ENCODE measurements around the gene USP22. TPM values are rescaled to one million over a fixed set of nuclear protein-coding genes. Genes with fewer than 3 reads are reported as not detected.

Gene USP22
- total RNA-seq, 2 donors from 2014 or later = 379 to 396 TPM

DNA sequence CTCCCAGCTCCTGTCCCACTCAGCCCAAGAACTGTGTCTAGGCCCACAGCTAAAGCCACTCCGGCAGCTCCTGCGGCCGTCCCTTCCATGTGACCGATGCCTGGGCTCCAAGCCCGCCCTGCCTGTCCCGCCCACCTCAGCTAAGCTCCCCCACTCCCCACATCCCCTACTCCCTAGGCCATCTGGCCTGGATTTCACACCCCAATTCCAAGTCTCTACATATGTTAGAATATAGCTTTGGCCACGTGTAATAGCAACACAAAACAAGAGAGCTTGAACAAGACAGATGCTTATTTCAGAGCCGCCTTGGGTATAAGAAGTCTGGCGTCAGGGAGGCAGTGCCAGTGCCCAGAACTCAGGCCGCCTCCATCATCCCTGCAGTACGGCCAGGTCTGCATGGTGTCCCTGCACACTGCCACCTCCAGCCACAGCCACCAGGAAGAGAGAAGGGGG lies 30.0 kb upstream of the USP22 start:
- H3K27ac Mint-ChIP-seq = no peak overlapping the region
- TF ChIP-seq, protein P1, sequence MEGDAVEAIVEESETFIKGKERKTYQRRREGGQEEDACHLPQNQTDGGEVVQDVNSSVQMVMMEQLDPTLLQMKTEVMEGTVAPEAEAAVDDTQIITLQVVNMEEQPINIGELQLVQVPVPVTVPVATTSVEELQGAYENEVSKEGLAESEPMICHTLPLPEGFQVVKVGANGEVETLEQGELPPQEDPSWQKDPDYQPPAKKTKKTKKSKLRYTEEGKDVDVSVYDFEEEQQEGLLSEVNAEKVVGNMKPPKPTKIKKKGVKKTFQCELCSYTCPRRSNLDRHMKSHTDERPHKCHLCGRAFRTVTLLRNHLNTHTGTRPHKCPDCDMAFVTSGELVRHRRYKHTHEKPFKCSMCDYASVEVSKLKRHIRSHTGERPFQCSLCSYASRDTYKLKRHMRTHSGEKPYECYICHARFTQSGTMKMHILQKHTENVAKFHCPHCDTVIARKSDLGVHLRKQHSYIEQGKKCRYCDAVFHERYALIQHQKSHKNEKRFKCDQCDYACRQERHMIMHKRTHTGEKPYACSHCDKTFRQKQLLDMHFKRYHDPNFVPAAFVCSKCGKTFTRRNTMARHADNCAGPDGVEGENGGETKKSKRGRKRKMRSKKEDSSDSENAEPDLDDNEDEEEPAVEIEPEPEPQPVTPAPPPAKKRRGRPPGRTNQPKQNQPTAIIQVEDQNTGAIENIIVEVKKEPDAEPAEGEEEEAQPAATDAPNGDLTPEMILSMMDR (conservative IDR thresholded peaks at IDR 0.05) = no peak
- H3K4me3 ChIP-seq (ENCODE audit: low read length) = no peak overlapping the region
- no peaks in the 10 kb centered on the region for H3K4me1 ChIP-seq (ENCODE audit: control insufficient read depth, insufficient read depth, low read length)
- H3K36me3 ChIP-seq (ENCODE audit: control insufficient read depth, insufficient read depth, low read length) = no peaks in the 10 kb centered on the region
- peaks cover under 1% of the 10 kb centered on the region for H3K4me1 Mint-ChIP-seq
- peaks cover 2% of the 10 kb centered on the region for H3K9me3 Mint-ChIP-seq
- H3K36me3 Mint-ChIP-seq (ENCODE audit: low read depth) = no peaks in the 10 kb centered on the region
- 81 to 92% methylated on average over 2 to 11 of the region's 11 CpGs for WGBS, 2 experiments (ENCODE audit: insufficient coverage in 1 of 2, insufficient read length in 1 of 2)
- no peak overlapping the region for H3K9ac ChIP-seq (ENCODE audit: extremely low read depth, low read length, poor library complexity, severe bottlenecking)
- H3K27me3 ChIP-seq (ENCODE audit: control insufficient read depth, insufficient read depth, low read length, poor library complexity, severe bottlenecking) = no peaks in the 10 kb centered on the region
- no peaks in the 10 kb centered on the region for H3K9me3 ChIP-seq (ENCODE audit: control insufficient read depth, low read length)
- H3K27ac ChIP-seq (ENCODE audit: low read depth, low read length) = no peak overlapping the region
- no peak for DNase-seq
- no peaks in the 10 kb centered on the region for H3K27me3 Mint-ChIP-seq (ENCODE audit: insufficient read depth)
- H3K4me3 Mint-ChIP-seq = no peak overlapping the region

DNA sequence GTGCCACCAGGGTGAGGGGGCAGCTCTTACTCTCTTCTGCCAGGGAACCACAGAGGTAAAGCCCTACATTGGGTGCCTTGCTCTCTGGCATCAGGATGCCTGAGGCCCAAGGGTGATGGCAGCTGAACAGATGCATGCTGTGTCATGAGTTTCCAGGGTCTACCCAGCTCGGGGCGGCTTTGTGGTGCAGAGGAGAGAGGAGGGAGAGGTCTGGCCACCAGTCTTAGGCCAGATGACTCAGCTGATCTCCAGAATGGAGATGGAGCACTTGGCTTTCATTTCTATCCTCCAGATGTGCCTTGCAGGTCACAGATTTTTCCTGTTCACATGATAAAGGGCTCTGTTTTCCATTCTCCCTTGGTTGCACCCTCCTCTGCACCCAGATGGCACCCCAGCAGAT lies 23.6 kb upstream of the USP22 start:
- H3K4me3 ChIP-seq (ENCODE audit: low read length) = no peak overlapping the region
- WGBS, 2 experiments (ENCODE audit: insufficient coverage in 1 of 2, insufficient read length in 1 of 2) = 92 to 100% methylated on average over 2 of the region's 2 CpGs
- H3K27ac ChIP-seq (ENCODE audit: low read depth, low read length) = no peak overlapping the region
- TF ChIP-seq, protein P1 (conservative IDR thresholded peaks at IDR 0.05) = no peak
- no peaks in the 10 kb centered on the region for H3K27me3 Mint-ChIP-seq (ENCODE audit: insufficient read depth)
- no peaks in the 10 kb centered on the region for H3K4me1 ChIP-seq (ENCODE audit: control insufficient read depth, insufficient read depth, low read length)
- H3K9me3 ChIP-seq (ENCODE audit: control insufficient read depth, low read length) = no peaks in the 10 kb centered on the region
- H3K27ac Mint-ChIP-seq = no peak overlapping the region
- peaks cover 2% of the 10 kb centered on the region for H3K9me3 Mint-ChIP-seq
- H3K4me1 Mint-ChIP-seq = no peaks in the 10 kb centered on the region
- no peaks in the 10 kb centered on the region for H3K36me3 Mint-ChIP-seq (ENCODE audit: low read depth)
- H3K4me3 Mint-ChIP-seq = no peak overlapping the region
- no peaks in the 10 kb centered on the region for H3K36me3 ChIP-seq (ENCODE audit: control insufficient read depth, insufficient read depth, low read length)
- DNase-seq = no peak
- no peak overlapping the region for H3K9ac ChIP-seq (ENCODE audit: extremely low read depth, low read length, poor library complexity, severe bottlenecking)
- H3K27me3 ChIP-seq (ENCODE audit: control insufficient read depth, insufficient read depth, low read length, poor library complexity, severe bottlenecking) = no peaks in the 10 kb centered on the region

DNA sequence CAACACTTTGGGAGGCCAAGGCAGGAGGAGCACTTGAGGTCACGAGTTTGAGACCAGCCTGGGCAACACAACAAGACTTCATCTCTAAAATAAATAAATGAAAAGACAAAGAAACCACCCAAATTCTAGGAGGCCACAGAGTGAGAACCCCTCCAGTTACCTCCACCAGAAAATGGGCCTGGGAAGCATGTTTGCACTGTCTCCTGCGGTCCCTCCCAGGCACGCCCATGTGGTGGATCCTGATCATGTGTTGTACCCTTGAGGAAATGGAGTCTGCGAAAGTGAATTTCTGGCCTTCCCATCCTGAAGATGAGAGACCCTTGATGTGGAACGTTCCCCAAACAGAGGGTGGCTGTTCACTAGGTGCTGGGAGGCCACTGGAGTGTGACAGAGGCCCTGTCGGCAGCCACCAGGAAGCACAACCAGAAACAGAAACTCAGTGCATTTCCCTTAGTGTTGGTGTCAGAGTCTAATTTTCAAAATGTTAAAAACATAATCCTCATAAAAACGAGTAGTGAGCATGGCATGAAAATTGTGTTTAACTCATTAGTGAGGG lies 19.2 kb upstream of the USP22 start:
- no peak overlapping the region for H3K4me3 Mint-ChIP-seq
- peaks cover 4% of the 10 kb centered on the region for H3K4me1 Mint-ChIP-seq
- H3K9me3 ChIP-seq (ENCODE audit: control insufficient read depth, low read length) = no peaks in the 10 kb centered on the region
- no peaks in the 10 kb centered on the region for H3K9me3 Mint-ChIP-seq
- TF ChIP-seq, protein P1 (conservative IDR thresholded peaks at IDR 0.05) = no peak
- H3K27me3 Mint-ChIP-seq (ENCODE audit: insufficient read depth) = no peaks in the 10 kb centered on the region
- 86 to 91% methylated on average over 5 to 7 of the region's 7 CpGs for WGBS, 2 experiments (ENCODE audit: insufficient coverage in 1 of 2, insufficient read length in 1 of 2)
- H3K27ac Mint-ChIP-seq = no peak overlapping the region
- H3K36me3 ChIP-seq (ENCODE audit: control insufficient read depth, insufficient read depth, low read length) = no peaks in the 10 kb centered on the region
- DNase-seq = no peak
- no peak overlapping the region for H3K27ac ChIP-seq (ENCODE audit: low read depth, low read length)
- no peaks in the 10 kb centered on the region for H3K27me3 ChIP-seq (ENCODE audit: control insufficient read depth, insufficient read depth, low read length, poor library complexity, severe bottlenecking)
- H3K9ac ChIP-seq (ENCODE audit: extremely low read depth, low read length, poor library complexity, severe bottlenecking) = no peak overlapping the region
- no peak overlapping the region for H3K4me3 ChIP-seq (ENCODE audit: low read length)
- H3K36me3 Mint-ChIP-seq (ENCODE audit: low read depth) = no peaks in the 10 kb centered on the region
- no peaks in the 10 kb centered on the region for H3K4me1 ChIP-seq (ENCODE audit: control insufficient read depth, insufficient read depth, low read length)
